Tibial artery (tissue), 4 donors: ENCODE data around the gene TTC34.
"Not testable (repeated sequence)": the region's sequence is repeated elsewhere in the genome, so short reads cannot be mapped to it uniquely, and the experiment has no call there.

Experiments
- DNase-seq, 2 donors: peaks; one replicate each; pipeline ENCODE4 v3.0.0-alpha.2; 2019
- H3K27ac ChIP-seq, 2 donors: fragments of 200-600 bp; sonication (generic) in 1 of 2; 1 replicate in 1 of 2; 2 replicates in 1 of 2; pipeline ENCODE4 v1.5.1; 2018 to 2019; ENCODE audit warnings: mild to moderate bottlenecking in 1 of 2
- H3K27me3 ChIP-seq, 2 donors: fragments of 200-600 bp; sonication (generic) in 1 of 2; one replicate each; pipeline versions ENCODE4 v1.5.1 to v1.6.0; 2016 to 2019
- H3K36me3 ChIP-seq, 3 donors: fragments of 200-600 bp; sonication (generic) in 2 of 3; one replicate each; pipeline ENCODE4 v1.5.1; 2016 to 2019; ENCODE audit warnings: mild to moderate bottlenecking in 2 of 3
- H3K4me1 ChIP-seq, 4 donors: fragments of 200-600 bp; sonication (generic) in 2 of 4; 1 replicate in 3 of 4; 2 replicates in 1 of 4; pipeline ENCODE4 v1.5.1; 2016 to 2019
- H3K4me3 ChIP-seq, 2 donors: fragments of 200-600 bp; sonication (generic) in 1 of 2; 1 replicate in 1 of 2; 2 replicates in 1 of 2; pipeline ENCODE4 v1.5.1; 2018 to 2019; ENCODE audit warnings: mild to moderate bottlenecking in 2 of 2
- H3K9me3 ChIP-seq, 3 donors: fragments of 200-600 bp; sonication (generic) in 1 of 3; one replicate each; pipeline ENCODE4 v1.5.1; 2016 to 2019
- CTCF ChIP-seq, 2 experiments: fragments of 200-600 bp in 1 of 2; fragments of 450-650 bp in 1 of 2; IDR thresholded peaks; one replicate each; pipeline ENCODE4 v1.5.1; 2017 to 2019; ENCODE audit warnings: antibody characterized with exemption in 2 of 2, mild to moderate bottlenecking in 1 of 2, moderate library complexity in 1 of 2
- intact Hi-C: fragments of 100-400 bp; cut with DNase I; formaldehyde crosslinking; loops from one replicate; pipeline ENCODE4 v1.15.0; 2023; ENCODE audit warnings: low total_unique reads

TTC34 gene

GRCh38 chr1:2800664-2801045, 838 bp downstream of the TTC34 start:
- TF ChIP-seq CTCF (IDR thresholded peaks at IDR 0.05): no peak
- Histone ChIP-seq H3K4me3 (no peak overlapping the region), H3K27me3 (peaks cover 0 to 80% of the 10 kb centered on the region in 2 donors), H3K9me3 (no peaks in the 10 kb centered on the region), H3K27ac (no peak overlapping the region), H3K4me1 (peaks cover 0 to 2% (median 0%) of the 10 kb centered on the region in 4 donors), H3K36me3 (no peaks in the 10 kb centered on the region)
- peak in 1 of 2 donors; percentile 64 for DNase-seq
- intact Hi-C loops: no loop called here

DNA sequence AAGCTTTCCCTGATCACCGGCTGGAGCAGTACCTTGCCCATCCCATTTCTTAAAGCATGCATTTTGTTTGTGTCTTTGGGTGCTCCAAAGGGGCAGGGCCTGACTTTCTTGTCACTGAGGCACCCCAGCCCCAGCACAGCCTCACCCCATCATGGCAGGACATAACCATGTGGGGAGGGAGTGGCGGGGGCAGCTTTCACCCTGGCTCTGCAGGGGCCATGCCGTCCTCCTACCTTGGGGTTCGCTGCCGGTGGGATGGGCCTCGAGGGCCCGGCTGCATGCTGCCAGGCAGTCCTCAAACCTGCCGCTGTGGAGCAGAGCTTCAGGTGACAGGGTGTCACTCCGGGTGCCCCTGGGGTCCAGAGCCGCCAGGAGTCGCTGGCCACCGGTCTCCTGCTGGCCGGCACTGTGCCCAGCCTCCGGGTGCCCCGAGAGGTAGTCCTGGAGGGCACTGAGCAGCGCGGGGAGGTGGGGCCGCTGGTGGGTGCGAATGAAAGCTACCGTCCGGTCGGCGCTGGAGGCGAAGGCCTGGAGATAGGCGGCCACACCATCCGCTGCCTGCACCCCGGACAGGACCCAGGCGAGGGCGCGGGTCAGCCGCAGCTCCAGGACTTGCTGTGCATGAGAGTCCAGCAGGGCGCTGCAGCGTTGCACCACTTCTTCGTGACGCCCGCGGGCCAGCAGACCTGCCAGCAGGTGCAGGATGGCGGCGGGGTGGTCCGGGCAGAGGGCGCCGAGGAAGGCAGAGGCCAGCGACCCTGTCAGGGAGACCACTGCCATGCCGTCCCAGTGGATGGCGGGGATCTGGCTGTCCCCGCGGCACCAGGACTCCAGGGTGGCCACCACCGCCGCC, 1.5 kb downstream of the TTC34 start:
- DNase-seq: peak in 1 of 2 donors; percentile 50
- intact Hi-C loops: no loop called here

GRCh38 chr1:2798958-2799357, 2.5 kb downstream of the TTC34 start:
- peaks cover 0 to 63% of the 10 kb centered on the region in 2 donors for H3K27me3 ChIP-seq
- intact Hi-C loops, H3K4me3 ChIP-seq, H3K27ac ChIP-seq, H3K4me1 ChIP-seq, H3K36me3 ChIP-seq: not testable (repeated sequence)
- peaks cover 0 to 15% (median 12%) of the 10 kb centered on the region in 3 donors for H3K9me3 ChIP-seq
- peak in 1 of 2 donors; percentile 31 for DNase-seq

More for the DNA sequence above, 1.5 kb downstream of the TTC34 start:
- H3K4me1 ChIP-seq: peaks cover 0 to 2% (median 0%) of the 10 kb centered on the region in 4 donors
- no peak for TF ChIP-seq CTCF (IDR thresholded peaks at IDR 0.05)
- no peak overlapping the region for H3K4me3 ChIP-seq
- peaks cover 0 to 4% (median 1%) of the 10 kb centered on the region in 3 donors for H3K9me3 ChIP-seq
- H3K27ac ChIP-seq: no peak overlapping the region
- H3K27me3 ChIP-seq: peaks cover 0 to 74% of the 10 kb centered on the region in 2 donors
- H3K36me3 ChIP-seq: no peaks in the 10 kb centered on the region

GRCh38 chr1:2797741-2798016, 3.8 kb downstream of the TTC34 start:
- Histone ChIP-seq H3K27ac (no peak overlapping the region), H3K9me3 (peaks cover 0 to 27% (median 21%) of the 10 kb centered on the region in 3 donors), H3K27me3 (peaks cover 0 to 50% of the 10 kb centered on the region in 2 donors), H3K4me1 (peaks cover 0 to 2% (median 0%) of the 10 kb centered on the region in 4 donors), H3K4me3 (no peak overlapping the region), H3K36me3 (no peaks in the 10 kb centered on the region)
- intact Hi-C loops: no loop called here
- no peak for TF ChIP-seq CTCF (IDR thresholded peaks at IDR 0.05)
- no peak for DNase-seq

GRCh38 chr1:2796890-2797740, 4.4 kb downstream of the TTC34 start:
- Histone ChIP-seq H3K27ac (no peak overlapping the region), H3K27me3 (peaks cover 0 to 45% of the 10 kb centered on the region in 2 donors), H3K4me1 (peaks cover 0 to 2% (median 0%) of the 10 kb centered on the region in 4 donors), H3K9me3 (peaks cover 0 to 32% (median 26%) of the 10 kb centered on the region in 3 donors), H3K36me3 (no peaks in the 10 kb centered on the region), H3K4me3 (no peak overlapping the region)
- TF ChIP-seq CTCF (IDR thresholded peaks at IDR 0.05): no peak
- intact Hi-C loops: no loop called here
- DNase-seq: peak in 1 of 2 donors; percentile 34

DNA sequence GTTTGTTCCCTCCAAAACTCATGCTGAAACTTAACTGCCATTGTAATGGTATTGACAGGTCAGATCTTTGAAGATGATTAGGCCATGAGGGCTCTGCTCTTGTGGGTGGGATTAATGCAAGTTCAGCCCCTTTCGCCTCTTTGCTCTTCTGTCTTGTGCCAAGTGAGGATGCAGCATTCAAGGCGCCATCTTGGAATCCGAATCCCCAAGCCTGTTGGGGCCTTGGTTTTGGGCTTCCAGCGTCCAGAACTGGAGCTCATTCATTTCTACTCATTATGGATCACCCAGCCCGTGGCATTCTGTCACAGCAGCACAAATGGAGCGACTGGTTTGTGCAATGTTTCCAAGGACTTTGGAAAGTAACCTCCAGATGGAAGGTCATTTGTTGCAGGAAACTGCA, 5.6 kb downstream of the TTC34 start:
- H3K36me3 ChIP-seq: no peaks in the 10 kb centered on the region
- intact Hi-C loops: no loop called here

More for the DNA sequence above, 5.6 kb downstream of the TTC34 start:
- peaks cover 0 to 39% (median 34%) of the 10 kb centered on the region in 3 donors for H3K9me3 ChIP-seq
- no peak for DNase-seq
- H3K27me3 ChIP-seq: peaks cover 0 to 40% of the 10 kb centered on the region in 2 donors
- no peak overlapping the region for H3K27ac ChIP-seq
- H3K4me3 ChIP-seq: no peak overlapping the region
- no peak for TF ChIP-seq CTCF (IDR thresholded peaks at IDR 0.05)
- H3K4me1 ChIP-seq: no peaks in the 10 kb centered on the region
